HT-29 (cell line): ENCODE results near the gene SPAG16. TPM values are rescaled to one million over a fixed set of nuclear protein-coding genes. Genes with fewer than 3 reads are reported as not detected.

Experiments
- DNase-seq: peaks from one replicate; pipeline ENCODE4 v3.0.0-alpha.2; 2015; ENCODE audit warnings: low spot score
- small RNA-seq: library from RNA; depleted of rRNA; stranded (forward); fragments of <200 nt; gene quantifications from one replicate; pipeline ENCODE3, GENCODE V24; 2014
- total RNA-seq: library from RNA; depleted of rRNA; stranded (reverse); fragments of >200 nt; shearing (Covaris generic); gene quantifications from 2 replicates; pipeline ENCODE4 v1.2.3, GENCODE V29; 2014; rRNA removed

Gene SPAG16
- total RNA-seq, 1 experiment from 2014 or later: 16.2 TPM

GRCh38 chr2:214377286-214377624 is 1093.0 kb downstream of the SPAG16 start:
- no peak for DNase-seq

GRCh38 chr2:214378455-214379103 is 1094.3 kb downstream of the SPAG16 start:
- DNase-seq: no peak

- DNase-seq: no peak
These were observed 1095.0 kb downstream of the SPAG16 start for GRCh38 chr2:214379227-214379626.

- DNase-seq: no peak
These were observed 1096.4 kb downstream of the SPAG16 start for GRCh38 chr2:214380681-214381080.

- DNase-seq: no peak
These were observed 1098.0 kb downstream of the SPAG16 start for GRCh38 chr2:214382229-214382628.

GRCh38 chr2:214386720-214387119 is 1102.5 kb downstream of the SPAG16 start:
- no peak for DNase-seq

- no peak for DNase-seq
These were observed 1105.1 kb downstream of the SPAG16 start for GRCh38 chr2:214389334-214389733.

GRCh38 chr2:214393796-214394195 is 1109.5 kb downstream of the SPAG16 start:
- DNase-seq: no peak

GRCh38 chr2:214395040-214395439 is 1110.8 kb downstream of the SPAG16 start:
- no peak for DNase-seq

GRCh38 chr2:214401580-214401979 is 1117.3 kb downstream of the SPAG16 start:
- no peak for DNase-seq

- DNase-seq: no peak
These were observed 1126.0 kb downstream of the SPAG16 start for GRCh38 chr2:214410128-214410775.

GRCh38 chr2:214410918-214411554 is 1126.8 kb downstream of the SPAG16 start, which contains the start of gene VWC2L:
Gene VWC2L (plus strand): TSS chr2:214411054. CDS start chr2:214414194, 3,140 bp downstream.
- DNase-seq: peak; percentile 79

GRCh38 chr2:214412679-214413078 is 1128.4 kb downstream of the SPAG16 start:
- no peak for DNase-seq

GRCh38 chr2:214436470-214436869 is 1152.2 kb downstream of the SPAG16 start:
- no peak for DNase-seq

- DNase-seq: no peak
These were observed 1166.0 kb downstream of the SPAG16 start for GRCh38 chr2:214450118-214450894.

- no peak for DNase-seq
These were observed 1167.4 kb downstream of the SPAG16 start for GRCh38 chr2:214451516-214452275.

Small RNA genes within 50 kb of the gene (small RNA-seq; reads per million reads assigned to genes)
- not detected for gene MIR4438

Other genes with a start within 250 kb of the SPAG16 start
- 6.8 and 7.5 TPM in 2 replicates for gene IKZF2, start 132.9 kb upstream of the SPAG16 start, total RNA-seq